Measurements from ENCODE around the gene GLS. TPM values are rescaled to one million over a fixed set of nuclear protein-coding genes. Genes with fewer than 3 reads are reported as not detected.

Gene GLS
- total and polyA plus RNA-seq, 2 of the 13 experiments (the other 11 are each of a cell fraction or from before 2014, with no cell fraction given): 78.6 to 183 TPM

DNA sequence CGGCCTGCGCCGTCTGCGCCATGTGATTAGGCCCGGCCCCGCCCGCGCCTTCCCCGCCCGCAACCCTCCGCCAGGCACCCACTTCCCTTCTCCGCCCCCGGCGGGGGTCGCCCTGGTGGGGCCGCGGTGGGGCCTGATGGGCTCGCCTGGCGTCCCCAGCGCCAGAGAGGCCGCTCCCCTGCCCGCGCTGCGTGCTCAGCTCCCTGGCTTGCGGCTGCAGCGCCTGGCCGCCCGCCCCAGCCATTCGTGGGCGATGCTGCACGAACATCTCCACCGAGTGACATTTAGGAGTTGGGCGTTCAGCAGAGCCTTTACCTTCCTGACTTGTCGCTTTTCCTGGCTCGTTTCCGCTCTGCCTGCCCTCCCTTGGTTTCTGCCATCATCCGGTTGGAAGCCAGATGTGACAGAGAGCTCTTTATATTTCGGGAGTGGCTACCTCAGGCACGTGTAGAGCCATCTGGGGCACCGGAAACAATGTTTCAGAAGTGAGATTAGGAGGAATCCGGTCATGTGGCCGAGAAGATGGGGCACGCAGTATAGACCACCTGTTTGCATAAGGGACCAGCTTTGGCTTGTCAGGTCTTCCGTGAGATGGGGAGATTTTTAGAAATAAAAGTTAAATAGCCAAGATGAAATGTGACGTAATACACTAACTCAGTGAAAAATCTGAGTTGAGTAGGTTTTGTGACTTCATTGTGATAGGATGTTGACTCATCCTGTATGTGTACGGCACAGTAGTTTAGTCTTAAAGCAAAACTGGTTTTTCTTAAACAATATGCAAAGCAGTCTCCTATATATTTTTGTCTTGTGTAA is 1.2 kb downstream of the GLS start (continued):
- TF ChIP-seq PAF1 (CRISPR knock-in tag; IDR thresholded peaks at IDR 0.05) (no peak), SYNCRIP (IDR thresholded peaks at IDR 0.05; ENCODE audit: insufficient read depth, low read depth, low read length) (no peak), PPARG (CRISPR knock-in tag; conservative IDR thresholded peaks at IDR 0.05) (peak; percentile 40; the same call in 1 of the 2 replicates), KAT2B (IDR thresholded peaks at IDR 0.05; ENCODE audit: borderline replicate concordance, low read depth, low read length) (no peak), SMARCE1 (IDR thresholded peaks at IDR 0.05; ENCODE audit: borderline replicate concordance) (no peak), MTF1 (CRISPR knock-in tag; IDR thresholded peaks at IDR 0.05) (no peak), IRX3 (CRISPR knock-in tag; IDR thresholded peaks at IDR 0.05; ENCODE audit: borderline replicate concordance, low read depth) (peak; percentile 39; the same call in 1 of the 2 replicates), TMF1 (CRISPR knock-in tag; IDR thresholded peaks at IDR 0.05; ENCODE audit: low read depth) (no peak), GATAD2A (CRISPR knock-in tag; IDR thresholded peaks at IDR 0.05) (peak; percentile 78), ZNF430 (CRISPR knock-in tag; IDR thresholded peaks at IDR 0.05) (peak; percentile 90), POLR2AphosphoS2 (IDR thresholded peaks at IDR 0.05; ENCODE audit: low read depth, low read length) (no peak), HDAC6 (IDR thresholded peaks at IDR 0.05; ENCODE audit: low read depth, low read length) (no peak), ATRX (CRISPR knock-in tag; IDR thresholded peaks at IDR 0.05; ENCODE audit: borderline replicate concordance) (no peak), SALL2 (CRISPR knock-in tag; IDR thresholded peaks at IDR 0.05) (peak; percentile 86), ZNF235 (CRISPR knock-in tag; IDR thresholded peaks at IDR 0.05; ENCODE audit: borderline replicate concordance) (0 out of 2 replicates have a peak, but pooled peaks have one; percentile 37), ZNF780A (CRISPR knock-in tag; IDR thresholded peaks at IDR 0.05) (peak; percentile 54; the same call in 1 of the 2 replicates), ZNF432 (CRISPR knock-in tag; IDR thresholded peaks at IDR 0.05; ENCODE audit: borderline replicate concordance) (no peak), MEF2D (CRISPR knock-in tag; IDR thresholded peaks at IDR 0.05) (0 out of 2 replicates have a peak, but pooled peaks have one; percentile 18), ZNF607 (CRISPR knock-in tag; IDR thresholded peaks at IDR 0.05; ENCODE audit: borderline replicate concordance) (peak; percentile 87; the same call in 1 of the 2 replicates), ZSCAN22 (CRISPR knock-in tag; IDR thresholded peaks at IDR 0.05) (no peak), ZBTB8A (CRISPR knock-in tag; IDR thresholded peaks at IDR 0.05; ENCODE audit: borderline replicate concordance, low read depth) (no peak), HNRNPK (IDR thresholded peaks at IDR 0.05; ENCODE audit: low read depth, low read length, poor library complexity, severe bottlenecking) (peak; percentile 51), ZNF850 (CRISPR knock-in tag; conservative IDR thresholded peaks at IDR 0.05) (no peak), TOE1 (CRISPR knock-in tag; IDR thresholded peaks at IDR 0.05) (no peak), PLRG1 (conservative IDR thresholded peaks at IDR 0.05) (no peak), KMT2B (CRISPR knock-in tag; IDR thresholded peaks at IDR 0.05) (peak; percentile 68; the same call in 1 of the 2 replicates), POLR2A (IDR thresholded peaks at IDR 0.05; ENCODE audit: insufficient read depth in 1 of 2, low read depth in 2 of 2, low read length in 2 of 2) (peak; percentile 43 to 78; a peak in 3 of 4 replicates)
- TF ChIP-seq, protein P1, sequence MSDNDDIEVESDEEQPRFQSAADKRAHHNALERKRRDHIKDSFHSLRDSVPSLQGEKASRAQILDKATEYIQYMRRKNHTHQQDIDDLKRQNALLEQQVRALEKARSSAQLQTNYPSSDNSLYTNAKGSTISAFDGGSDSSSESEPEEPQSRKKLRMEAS (IDR thresholded peaks at IDR 0.05): peak; percentile 93
- TF ChIP-seq, protein P2, sequence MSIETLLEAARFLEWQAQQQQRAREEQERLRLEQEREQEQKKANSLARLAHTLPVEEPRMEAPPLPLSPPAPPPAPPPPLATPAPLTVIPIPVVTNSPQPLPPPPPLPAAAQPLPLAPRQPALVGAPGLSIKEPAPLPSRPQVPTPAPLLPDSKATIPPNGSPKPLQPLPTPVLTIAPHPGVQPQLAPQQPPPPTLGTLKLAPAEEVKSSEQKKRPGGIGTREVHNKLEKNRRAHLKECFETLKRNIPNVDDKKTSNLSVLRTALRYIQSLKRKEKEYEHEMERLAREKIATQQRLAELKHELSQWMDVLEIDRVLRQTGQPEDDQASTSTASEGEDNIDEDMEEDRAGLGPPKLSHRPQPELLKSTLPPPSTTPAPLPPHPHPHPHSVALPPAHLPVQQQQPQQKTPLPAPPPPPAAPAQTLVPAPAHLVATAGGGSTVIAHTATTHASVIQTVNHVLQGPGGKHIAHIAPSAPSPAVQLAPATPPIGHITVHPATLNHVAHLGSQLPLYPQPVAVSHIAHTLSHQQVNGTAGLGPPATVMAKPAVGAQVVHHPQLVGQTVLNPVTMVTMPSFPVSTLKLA (IDR thresholded peaks at IDR 0.05): peak; percentile 86
- TF ChIP-seq, protein P3, sequence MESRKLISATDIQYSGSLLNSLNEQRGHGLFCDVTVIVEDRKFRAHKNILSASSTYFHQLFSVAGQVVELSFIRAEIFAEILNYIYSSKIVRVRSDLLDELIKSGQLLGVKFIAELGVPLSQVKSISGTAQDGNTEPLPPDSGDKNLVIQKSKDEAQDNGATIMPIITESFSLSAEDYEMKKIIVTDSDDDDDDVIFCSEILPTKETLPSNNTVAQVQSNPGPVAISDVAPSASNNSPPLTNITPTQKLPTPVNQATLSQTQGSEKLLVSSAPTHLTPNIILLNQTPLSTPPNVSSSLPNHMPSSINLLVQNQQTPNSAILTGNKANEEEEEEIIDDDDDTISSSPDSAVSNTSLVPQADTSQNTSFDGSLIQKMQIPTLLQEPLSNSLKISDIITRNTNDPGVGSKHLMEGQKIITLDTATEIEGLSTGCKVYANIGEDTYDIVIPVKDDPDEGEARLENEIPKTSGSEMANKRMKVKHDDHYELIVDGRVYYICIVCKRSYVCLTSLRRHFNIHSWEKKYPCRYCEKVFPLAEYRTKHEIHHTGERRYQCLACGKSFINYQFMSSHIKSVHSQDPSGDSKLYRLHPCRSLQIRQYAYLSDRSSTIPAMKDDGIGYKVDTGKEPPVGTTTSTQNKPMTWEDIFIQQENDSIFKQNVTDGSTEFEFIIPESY (CRISPR knock-in tag; IDR thresholded peaks at IDR 0.05): no peak

Data from HepG2 (cell line).